ENCODE results near the gene SH3GL3. TPM values are rescaled to one million over a fixed set of nuclear protein-coding genes. Genes with fewer than 3 reads are reported as not detected.

Gene SH3GL3
- total RNA-seq, 1 experiment from 2014 or later: 7.0 TPM

GRCh38 chr15:83556068-83556467 is 108.9 kb downstream of the SH3GL3 start:
- no peaks in the 10 kb centered on the region for H3K36me3 ChIP-seq (replicated peaks; ENCODE audit: control insufficient read depth, insufficient read depth, low read length)
- no peak for DNase-seq
- no peaks in the 10 kb centered on the region for H3K27me3 ChIP-seq (ENCODE audit: control insufficient read depth, insufficient read depth, low read length)
- no peak overlapping the region for H3K4me3 ChIP-seq (ENCODE audit: insufficient read depth, low read depth, low read length)

- Histone ChIP-seq H3K36me3 (replicated peaks; ENCODE audit: control insufficient read depth, insufficient read depth, low read length) (no peaks in the 10 kb centered on the region), H3K4me3 (ENCODE audit: insufficient read depth, low read depth, low read length) (no peak overlapping the region), H3K27me3 (ENCODE audit: control insufficient read depth, insufficient read depth, low read length) (no peaks in the 10 kb centered on the region)
- no peak for DNase-seq
These were observed 109.6 kb downstream of the SH3GL3 start for GRCh38 chr15:83556754-83557153.

- Histone ChIP-seq H3K4me3 (ENCODE audit: insufficient read depth, low read depth, low read length) (no peak overlapping the region), H3K36me3 (replicated peaks; ENCODE audit: control insufficient read depth, insufficient read depth, low read length) (no peaks in the 10 kb centered on the region), H3K27me3 (ENCODE audit: control insufficient read depth, insufficient read depth, low read length) (no peaks in the 10 kb centered on the region)
- no peak for DNase-seq
These were observed 111.0 kb downstream of the SH3GL3 start for GRCh38 chr15:83558146-83558545.

GRCh38 chr15:83559310-83559966 is 112.3 kb downstream of the SH3GL3 start:
- Histone ChIP-seq H3K4me3 (ENCODE audit: insufficient read depth, low read depth, low read length) (no peak overlapping the region), H3K27me3 (ENCODE audit: control insufficient read depth, insufficient read depth, low read length) (no peaks in the 10 kb centered on the region), H3K36me3 (replicated peaks; ENCODE audit: control insufficient read depth, insufficient read depth, low read length) (no peaks in the 10 kb centered on the region)
- DNase-seq: peak; percentile 70

- H3K27me3 ChIP-seq (ENCODE audit: control insufficient read depth, insufficient read depth, low read length): no peaks in the 10 kb centered on the region
- H3K36me3 ChIP-seq (replicated peaks; ENCODE audit: control insufficient read depth, insufficient read depth, low read length): no peaks in the 10 kb centered on the region
- H3K4me3 ChIP-seq (ENCODE audit: insufficient read depth, low read depth, low read length): no peak overlapping the region
- no peak for DNase-seq
These were observed 114.5 kb downstream of the SH3GL3 start for GRCh38 chr15:83561661-83562060.

- no peak for DNase-seq
- Histone ChIP-seq H3K36me3 (replicated peaks; ENCODE audit: control insufficient read depth, insufficient read depth, low read length) (no peaks in the 10 kb centered on the region), H3K27me3 (ENCODE audit: control insufficient read depth, insufficient read depth, low read length) (no peaks in the 10 kb centered on the region), H3K4me3 (ENCODE audit: insufficient read depth, low read depth, low read length) (no peak overlapping the region)
These were observed 118.0 kb downstream of the SH3GL3 start for GRCh38 chr15:83565138-83565537.

GRCh38 chr15:83565553-83566159 is 118.5 kb downstream of the SH3GL3 start:
- Histone ChIP-seq H3K36me3 (replicated peaks; ENCODE audit: control insufficient read depth, insufficient read depth, low read length) (no peaks in the 10 kb centered on the region), H3K4me3 (ENCODE audit: insufficient read depth, low read depth, low read length) (no peak overlapping the region)
- peak; percentile 51 for DNase-seq

GRCh38 chr15:83567318-83567717 is 120.2 kb downstream of the SH3GL3 start:
- H3K27me3 ChIP-seq (ENCODE audit: control insufficient read depth, insufficient read depth, low read length): no peaks in the 10 kb centered on the region
- DNase-seq: no peak
- no peaks in the 10 kb centered on the region for H3K36me3 ChIP-seq (replicated peaks; ENCODE audit: control insufficient read depth, insufficient read depth, low read length)
- H3K4me3 ChIP-seq (ENCODE audit: insufficient read depth, low read depth, low read length): no peak overlapping the region

More at GRCh38 chr15:83565553-83566159, 118.5 kb downstream of the SH3GL3 start:
- no peaks in the 10 kb centered on the region for H3K27me3 ChIP-seq (ENCODE audit: control insufficient read depth, insufficient read depth, low read length)

GRCh38 chr15:83569341-83569740 is 122.2 kb downstream of the SH3GL3 start:
- Histone ChIP-seq H3K27me3 (ENCODE audit: control insufficient read depth, insufficient read depth, low read length) (no peaks in the 10 kb centered on the region), H3K36me3 (replicated peaks; ENCODE audit: control insufficient read depth, insufficient read depth, low read length) (no peaks in the 10 kb centered on the region), H3K4me3 (ENCODE audit: insufficient read depth, low read depth, low read length) (no peak overlapping the region)
- DNase-seq: no peak

GRCh38 chr15:83570756-83571155 is 123.6 kb downstream of the SH3GL3 start:
- Histone ChIP-seq H3K4me3 (ENCODE audit: insufficient read depth, low read depth, low read length) (no peak overlapping the region), H3K27me3 (ENCODE audit: control insufficient read depth, insufficient read depth, low read length) (no peaks in the 10 kb centered on the region), H3K36me3 (replicated peaks; ENCODE audit: control insufficient read depth, insufficient read depth, low read length) (no peaks in the 10 kb centered on the region)
- DNase-seq: no peak

GRCh38 chr15:83571820-83572707 is 124.9 kb downstream of the SH3GL3 start:
- no peaks in the 10 kb centered on the region for H3K36me3 ChIP-seq (replicated peaks; ENCODE audit: control insufficient read depth, insufficient read depth, low read length)
- H3K27me3 ChIP-seq (ENCODE audit: control insufficient read depth, insufficient read depth, low read length): no peaks in the 10 kb centered on the region
- DNase-seq: peak; percentile 56
- H3K4me3 ChIP-seq (ENCODE audit: insufficient read depth, low read depth, low read length): no peak overlapping the region

- Histone ChIP-seq H3K36me3 (replicated peaks; ENCODE audit: control insufficient read depth, insufficient read depth, low read length) (no peaks in the 10 kb centered on the region), H3K27me3 (ENCODE audit: control insufficient read depth, insufficient read depth, low read length) (no peaks in the 10 kb centered on the region), H3K4me3 (ENCODE audit: insufficient read depth, low read depth, low read length) (no peak overlapping the region)
- no peak for DNase-seq
These were observed 127.2 kb downstream of the SH3GL3 start for GRCh38 chr15:83574345-83574744.

GRCh38 chr15:83578691-83579090 is 131.6 kb downstream of the SH3GL3 start:
- Histone ChIP-seq H3K27me3 (ENCODE audit: control insufficient read depth, insufficient read depth, low read length) (no peaks in the 10 kb centered on the region), H3K4me3 (ENCODE audit: insufficient read depth, low read depth, low read length) (no peak overlapping the region), H3K36me3 (replicated peaks; ENCODE audit: control insufficient read depth, insufficient read depth, low read length) (no peaks in the 10 kb centered on the region)
- no peak for DNase-seq

- Histone ChIP-seq H3K27me3 (ENCODE audit: control insufficient read depth, insufficient read depth, low read length) (no peaks in the 10 kb centered on the region), H3K36me3 (replicated peaks; ENCODE audit: control insufficient read depth, insufficient read depth, low read length) (no peaks in the 10 kb centered on the region), H3K4me3 (ENCODE audit: insufficient read depth, low read depth, low read length) (no peak overlapping the region)
- DNase-seq: no peak
These were observed 134.2 kb downstream of the SH3GL3 start for GRCh38 chr15:83581381-83581780.

GRCh38 chr15:83582381-83582780 is 135.2 kb downstream of the SH3GL3 start:
- Histone ChIP-seq H3K4me3 (ENCODE audit: insufficient read depth, low read depth, low read length) (no peak overlapping the region), H3K27me3 (ENCODE audit: control insufficient read depth, insufficient read depth, low read length) (no peaks in the 10 kb centered on the region), H3K36me3 (replicated peaks; ENCODE audit: control insufficient read depth, insufficient read depth, low read length) (no peaks in the 10 kb centered on the region)
- no peak for DNase-seq

Data from H7 (cell line).